ENCODE measurements around the gene GRM5.

DNA sequence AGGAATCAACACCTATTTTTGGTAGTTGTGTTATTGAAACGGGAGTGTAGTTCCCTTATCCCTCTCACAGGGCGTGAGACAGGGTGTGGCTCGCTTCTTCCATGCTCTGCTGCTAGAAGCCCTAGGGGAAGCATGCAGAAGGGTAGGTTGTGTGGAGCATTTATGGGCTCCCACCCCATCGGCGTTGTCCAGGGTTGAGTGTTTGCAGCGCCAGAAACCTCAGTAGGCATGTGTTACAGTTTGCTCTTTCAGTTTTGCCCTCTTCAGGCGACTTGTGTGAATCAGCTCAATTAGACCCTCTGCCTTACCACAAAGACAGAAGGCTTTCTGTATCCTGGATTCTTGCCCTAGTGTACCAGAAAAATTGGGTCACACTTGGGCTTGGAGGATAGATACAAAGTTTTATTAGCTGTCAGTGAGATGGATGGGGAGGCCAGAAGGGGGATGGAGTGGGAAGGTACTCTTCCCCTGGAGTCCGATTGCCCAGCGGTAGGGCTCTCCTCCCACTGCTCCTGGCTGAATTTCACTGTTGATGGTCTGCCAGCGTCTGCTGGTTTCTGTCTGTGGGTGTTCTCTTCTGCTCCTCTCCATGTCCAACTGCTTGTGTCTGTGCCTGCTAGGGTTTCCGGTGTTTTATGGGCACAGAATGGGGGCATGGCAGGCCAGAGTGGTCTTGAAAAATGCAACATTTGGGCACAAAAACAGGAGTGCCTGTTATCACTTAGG, 369.9 kb downstream of the GRM5 start:
- TF ChIP-seq EZH2 (IDR thresholded peaks at IDR 0.05; ENCODE audit: insufficient read depth, poor library complexity, severe bottlenecking): no peak
- no peak for TF ChIP-seq EZH2phosphoT487 (IDR thresholded peaks at IDR 0.05; ENCODE audit: insufficient read depth, low read depth)

Measured in GM23248 (cell line).